Right renal pelvis (tissue), 4 donors: ENCODE results near the gene CPA1. TPM values are rescaled to one million over a fixed set of nuclear protein-coding genes. Genes with fewer than 3 reads are reported as not detected.

ENCODE experiments used
- DNase-seq, 4 donors: peaks; one replicate each; pipeline ENCODE4 v3.0.0-alpha.2; 2013; ENCODE audit warnings: low read depth in 4 of 4, low spot score in 3 of 4, missing footprints in 1 of 4
- polyA plus RNA-seq, 4 donors: library from polyadenylated mRNA; unstranded; fragments of 120-200 nt; gene quantifications; one replicate each; pipeline ENCODE4 v1.2.1, GENCODE V29; 2013; ENCODE audit not compliant: insufficient read length in 4 of 4

CPA1 gene
- polyA plus RNA-seq, result 1 to 10 TPM; 1.0 to 2.5 (median 2.1) TPM

DNA sequence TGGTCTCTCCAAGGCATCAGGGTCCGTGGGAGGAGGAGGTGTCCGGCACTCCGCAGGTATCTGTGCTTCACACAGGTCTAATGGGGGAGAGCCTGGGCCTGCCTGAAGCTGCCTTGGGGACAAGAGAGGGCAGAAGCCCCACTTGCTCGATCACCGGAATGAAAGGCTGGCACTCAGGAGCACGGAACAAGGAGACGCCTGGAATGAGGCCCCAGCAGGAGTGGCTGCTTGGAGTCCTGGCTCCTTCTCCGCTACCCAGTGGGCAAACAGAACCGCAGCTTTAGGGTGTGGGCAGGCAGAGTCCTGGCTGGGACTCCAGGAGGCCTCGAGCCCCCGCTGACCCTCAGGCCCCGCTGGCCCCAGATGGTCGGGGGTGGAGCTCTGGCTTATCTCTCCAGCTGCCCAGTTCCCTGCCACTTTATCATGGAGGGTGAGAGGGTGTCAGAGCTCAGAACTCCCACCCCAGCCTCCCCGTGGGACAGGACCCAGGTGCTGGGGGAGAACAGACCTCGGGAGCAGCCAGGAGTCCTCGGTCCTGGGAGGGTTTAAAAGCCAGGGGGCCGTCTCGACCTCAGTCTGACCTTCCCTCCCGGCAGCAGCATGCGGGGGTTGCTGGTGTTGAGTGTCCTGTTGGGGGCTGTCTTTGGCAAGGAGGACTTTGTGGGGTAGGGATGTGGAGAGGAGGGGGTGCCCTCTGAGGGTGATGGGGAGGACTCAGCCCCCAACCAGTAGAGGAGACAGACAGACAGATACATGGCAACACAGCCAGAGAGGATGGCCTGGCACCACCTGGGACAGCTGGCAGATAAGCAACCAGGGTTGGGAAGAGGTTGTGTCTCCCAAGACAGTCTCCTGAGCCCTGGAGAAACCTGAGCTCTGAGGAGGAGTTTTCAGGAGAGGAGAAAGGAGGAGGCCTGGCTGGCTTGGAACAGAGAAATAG, at the start of gene CPA1:
Gene CPA1 (plus strand): TSS at position 574 of the 940 bp plus-strand sequence. CDS start 27 bp downstream, at position 601.
- no peak for DNase-seq

GRCh38 chr7:130332259-130333053, 47.8 kb upstream of the CPA1 start:
- no peak for DNase-seq

GRCh38 chr7:130333832-130334231, 46.5 kb upstream of the CPA1 start:
- no peak for DNase-seq

GRCh38 chr7:130334274-130334673, 46.0 kb upstream of the CPA1 start:
- no peak for DNase-seq

DNA sequence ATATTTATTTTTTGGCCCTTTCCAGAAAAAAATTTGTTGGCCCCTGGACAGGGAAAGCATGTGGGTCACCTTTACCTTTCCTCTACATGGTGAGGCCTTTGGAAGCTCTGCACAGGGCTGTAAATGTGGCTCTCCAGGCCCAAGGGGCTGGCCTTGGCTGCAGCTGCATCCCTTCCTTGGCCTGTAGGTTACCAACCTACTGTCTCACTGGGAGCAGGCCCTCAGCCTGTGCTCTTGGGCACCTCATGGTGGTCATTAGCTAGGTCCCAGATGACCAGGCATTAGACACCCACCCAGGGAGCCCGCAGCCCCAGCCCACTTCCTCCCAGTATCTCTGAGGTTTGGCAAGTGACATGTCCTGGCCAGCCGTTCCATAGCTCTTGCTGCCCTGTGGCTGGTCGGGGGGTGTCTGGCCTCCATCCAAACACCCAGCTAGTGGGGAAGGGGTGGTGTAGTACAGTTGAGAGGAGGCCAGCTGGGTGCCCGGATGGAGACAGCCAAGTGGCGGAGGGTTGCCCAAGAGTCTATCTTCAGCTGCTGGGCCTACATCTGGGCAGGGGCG, 42.8 kb upstream of the CPA1 start:
- DNase-seq, result no peak

GRCh38 chr7:130338233-130338632, 42.1 kb upstream of the CPA1 start:
- no peak for DNase-seq

GRCh38 chr7:130341882-130342281, 38.4 kb upstream of the CPA1 start:
- no peak for DNase-seq

DNA sequence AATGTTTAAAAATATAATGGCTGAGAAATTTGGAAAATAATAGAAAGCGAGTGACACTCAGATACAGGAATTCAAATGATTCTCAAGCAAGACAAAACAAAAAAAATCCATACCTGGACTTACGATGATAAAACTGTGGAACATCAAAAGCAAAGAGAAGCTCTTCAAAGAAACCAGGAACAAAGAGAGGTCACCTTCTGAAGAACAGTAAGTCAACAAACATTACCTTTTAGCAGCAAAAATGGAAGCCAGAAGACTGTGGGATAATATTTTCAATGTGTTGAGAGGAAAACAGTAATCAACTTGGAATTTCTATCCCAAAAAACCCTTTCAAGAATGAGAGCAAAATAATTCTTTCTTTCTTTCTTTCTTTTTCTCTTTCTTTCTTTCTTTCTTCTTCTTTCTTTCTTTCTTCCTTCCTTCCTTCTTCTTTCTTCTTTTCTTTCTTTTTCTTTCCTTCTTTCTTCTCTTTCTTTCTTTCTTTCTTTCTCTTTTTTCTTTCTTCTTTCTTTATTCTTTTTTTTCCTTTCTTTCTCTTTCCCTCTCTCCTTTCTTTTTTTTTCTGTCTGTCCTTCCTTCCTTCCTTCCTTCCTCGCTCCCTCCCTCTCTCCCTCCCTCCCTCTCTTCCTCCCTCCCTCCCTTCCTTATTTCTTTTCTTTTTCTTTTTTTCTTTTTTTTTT, 37.5 kb upstream of the CPA1 start:
- no peak for DNase-seq

- DNase-seq, result no peak
These were observed 35.9 kb upstream of the CPA1 start, which contains the start of gene CPA5 for GRCh38 chr7:130344271-130344866. TSS of gene CPA5 (plus strand) at chr7:130344816. CDS start at chr7:130346486, 1,670 bp downstream.

- no peak for DNase-seq
These were observed 35.2 kb upstream of the CPA1 start for GRCh38 chr7:130345136-130345535.

- DNase-seq, result no peak
These were observed 34.6 kb upstream of the CPA1 start for GRCh38 chr7:130345725-130346124.

- DNase-seq, result no peak
These were observed 34.0 kb upstream of the CPA1 start for GRCh38 chr7:130346177-130346905.

GRCh38 chr7:130346941-130347340, 33.4 kb upstream of the CPA1 start:
- no peak for DNase-seq

DNA sequence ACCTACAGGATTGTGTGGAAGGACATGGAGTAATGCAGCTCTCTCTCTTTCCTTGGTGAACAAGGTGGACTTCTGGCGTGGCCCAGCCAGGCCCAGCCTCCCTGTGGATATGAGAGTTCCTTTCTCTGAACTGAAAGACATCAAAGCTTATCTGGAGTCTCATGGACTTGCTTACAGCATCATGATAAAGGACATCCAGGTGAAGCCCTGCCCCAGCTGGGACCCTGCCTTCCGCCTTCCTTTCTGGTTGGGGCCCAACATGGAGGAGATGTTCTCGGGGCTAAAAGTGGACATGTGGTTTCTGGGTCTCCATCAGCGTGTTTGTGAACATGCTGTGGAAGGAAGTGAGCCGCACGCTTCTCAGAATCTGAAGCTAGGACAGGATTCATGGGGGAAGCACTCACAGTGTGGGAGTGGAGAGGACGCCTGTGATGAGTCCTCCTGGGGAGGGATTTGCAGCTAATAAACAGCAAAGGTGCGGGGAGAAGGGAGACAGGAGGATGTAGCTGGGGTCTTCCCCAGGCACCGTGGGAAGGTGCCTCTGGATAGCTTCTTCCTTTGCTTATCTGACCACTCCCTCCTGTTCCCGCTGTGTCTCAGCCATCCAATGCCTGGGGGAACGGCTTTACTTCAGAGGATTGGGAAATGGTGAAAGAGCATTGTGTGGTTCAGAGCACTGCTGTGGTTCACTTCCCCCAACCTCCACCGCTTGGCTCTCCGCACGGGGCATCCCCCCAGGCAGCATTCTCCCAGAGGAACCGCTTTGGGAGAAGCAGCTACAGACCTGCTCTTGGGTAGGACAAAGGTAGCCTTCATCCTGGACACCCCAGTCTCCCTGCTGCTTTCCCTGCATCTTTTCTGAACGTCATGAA, 30.1 kb upstream of the CPA1 start:
- DNase-seq, result no peak

GRCh38 chr7:130350945-130351790, 29.1 kb upstream of the CPA1 start:
- DNase-seq, result no peak

- DNase-seq, result no peak
These were observed 28.6 kb upstream of the CPA1 start for GRCh38 chr7:130351791-130352090.

DNA sequence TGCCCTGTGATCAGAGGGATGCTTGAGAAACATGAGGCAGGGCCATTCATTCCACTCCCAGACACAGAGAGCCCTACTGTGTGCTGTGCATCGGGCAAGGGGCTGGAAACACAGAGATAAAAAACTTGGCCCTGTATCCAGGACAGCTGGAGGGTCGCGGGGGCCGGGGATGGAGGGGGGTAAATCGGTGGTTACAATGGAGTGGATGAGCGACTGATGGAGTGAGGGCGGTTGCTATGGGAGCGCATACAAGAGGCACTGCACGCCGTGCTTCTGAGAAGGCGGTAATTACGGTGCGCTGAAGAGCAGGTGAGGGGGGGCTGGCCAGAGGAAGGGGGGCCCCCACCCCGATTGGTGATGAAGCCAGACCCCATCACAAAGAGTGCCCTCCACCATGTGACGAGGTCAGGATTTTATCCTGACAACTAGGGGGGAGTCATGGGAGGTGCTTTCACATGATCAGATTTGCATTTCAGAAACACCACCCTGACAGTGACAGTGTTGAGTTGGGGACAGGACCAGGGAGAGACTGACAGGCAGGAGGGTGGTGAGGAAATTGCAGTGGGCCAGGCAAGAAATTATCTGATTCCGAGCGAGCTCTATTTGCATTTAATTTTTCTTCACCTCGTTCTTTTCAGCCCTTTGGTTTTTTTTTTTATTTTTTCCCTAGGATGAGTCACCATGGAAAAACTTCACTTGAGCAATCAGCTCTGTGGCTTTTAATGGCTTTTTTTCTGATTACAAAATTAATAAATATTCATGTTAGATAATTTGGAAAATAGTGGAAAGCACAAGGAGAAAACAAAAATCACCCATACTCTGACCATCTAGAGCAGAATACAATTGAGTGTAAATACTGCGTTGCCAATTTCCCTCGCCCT, 27.9 kb upstream of the CPA1 start:
- no peak for DNase-seq
